PC-3 (cell line): ENCODE measurements around the gene PRUNE2. TPM values are rescaled to one million over a fixed set of nuclear protein-coding genes. Genes with fewer than 3 reads are reported as not detected.

Source experiments
- ATAC-seq: fragments of 200-7000 bp; cut with Tn5 transposase; 2 replicates; pipeline ENCODE4 v1.9.1; 2020; ENCODE audit warnings: mild to moderate bottlenecking, moderate library complexity
- BruUV-seq: library from RNA; stranded (reverse); fragments of 400-500 nt; replicated peaks from 2 replicates; lab custom pipeline; 2021; lab: Mats Ljungman, UMichigan
- CTCF ChIA-PET: fragments of 300-600 bp; sonication (Branson Sonifier 250); formaldehyde crosslinking; loops from one replicate; lab custom pipeline; 2022; ENCODE audit warnings: antibody characterized with exemption; lab: Charles Lee
- POLR2A ChIA-PET: fragments of 300-600 bp; sonication (Branson Sonifier 250); formaldehyde crosslinking; loops from one replicate; lab custom pipeline; 2022; ENCODE audit warnings: antibody characterized with exemption; ENCODE audit not compliant: unreplicated experiment; lab: Charles Lee
- DNase-seq: peaks from one replicate; pipeline ENCODE4 v3.0.0-alpha.2; 2015
- H2AFZ ChIP-seq: fragments of 300-600 bp; sonication (generic); 2 replicates; pipeline ENCODE4 v1.6.0; 2016; ENCODE audit warnings: antibody characterized with exemption, low read length
- H3F3A ChIP-seq: fragments of 300-600 bp; sonication (generic); one replicate; pipeline ENCODE4 v1.6.0; 2017; ENCODE audit warnings: antibody characterized with exemption, low read length, control low read depth, mild to moderate bottlenecking; ENCODE audit not compliant: unreplicated experiment
- H3K27ac ChIP-seq: fragments of 300-600 bp; sonication (generic); 2 replicates; pipeline ENCODE4 v1.5.1; 2016; ENCODE audit warnings: mild to moderate bottlenecking, low read length
- H3K27me3 ChIP-seq: fragments of 300-600 bp; sonication (generic); 2 replicates; pipeline ENCODE4 v1.6.1; 2016; ENCODE audit warnings: low read length, mixed read lengths
- H3K36me3 ChIP-seq: fragments of 300-600 bp; sonication (generic); 2 replicates; pipeline ENCODE4 v1.6.1; 2016; ENCODE audit warnings: low read depth, mixed run types, low read length, mixed read lengths
- H3K4me1 ChIP-seq: fragments of 300-600 bp; sonication (generic); 2 replicates; pipeline ENCODE4 v1.5.1; 2016; ENCODE audit warnings: low read length; ENCODE audit not compliant: insufficient read depth
- H3K4me2 ChIP-seq: fragments of 300-600 bp; sonication (generic); 2 replicates; pipeline ENCODE4 v1.6.0; 2016; ENCODE audit warnings: low read length
- H3K4me3 ChIP-seq: fragments of 300-600 bp; sonication (generic); 2 replicates; pipeline ENCODE4 v1.5.1; 2016; ENCODE audit warnings: mild to moderate bottlenecking, low read length, mixed read lengths
- H3K79me2 ChIP-seq: fragments of 300-600 bp; sonication (generic); 2 replicates; pipeline ENCODE4 v1.6.1; 2017; ENCODE audit warnings: low read length, mixed read lengths
- H3K9ac ChIP-seq: fragments of 300-600 bp; sonication (generic); 2 replicates; pipeline ENCODE4 v1.6.0; 2016; ENCODE audit warnings: mild to moderate bottlenecking, low read length
- H3K9me2 ChIP-seq: fragments of 300-600 bp; sonication (generic); replicated peaks from 2 replicates; pipeline ENCODE4 v1.6.1; 2016; ENCODE audit warnings: mixed run types, low read length, mixed read lengths
- H3K9me3 ChIP-seq: fragments of 300-600 bp; sonication (generic); 2 replicates; pipeline ENCODE4 v1.6.1; 2016; ENCODE audit warnings: low read length, mixed read lengths
- H4K20me1 ChIP-seq: fragments of 300-600 bp; sonication (generic); 2 replicates; pipeline ENCODE4 v1.6.1; 2016; ENCODE audit warnings: low read length, mixed read lengths
- EZH2 ChIP-seq: fragments of 300-600 bp; sonication (generic); IDR thresholded peaks from one replicate; pipeline ENCODE4 v1.6.1; 2017; ENCODE audit warnings: antibody characterized with exemption, mild to moderate bottlenecking, low read length; ENCODE audit not compliant: unreplicated experiment
- EZH2phosphoT487 ChIP-seq: fragments of 300-600 bp; sonication (generic); IDR thresholded peaks from 2 replicates; pipeline ENCODE4 v1.6.1; 2018; ENCODE audit warnings: mild to moderate bottlenecking, antibody characterized with exemption, low read length, borderline replicate concordance
- intact Hi-C: fragments of 100-400 bp; cut with micrococcal nuclease; formaldehyde crosslinking; loops from 2 replicates; pipeline ENCODE4 v1.9.0; 2023
- total RNA-seq: library from RNA; depleted of rRNA; stranded (reverse); fragments of >200 nt; gene quantifications from 2 replicates; pipeline ENCODE4 v1.2.3, GENCODE V29; 2014
- TF ChIP-seq, protein P1 (sequence below): fragments of 300-600 bp; sonication (generic); conservative IDR thresholded peaks from 2 replicates; pipeline ENCODE4 v1.5.1; 2017; ENCODE audit warnings: antibody characterized with exemption, low read depth, mild to moderate bottlenecking, low read length

Gene PRUNE2
- total RNA-seq, 1 experiment from 2014 or later = not detected

- no peaks in the 10 kb centered on the region for H3K9me3 ChIP-seq
- H3F3A ChIP-seq = no peaks in the 10 kb centered on the region
- no TSS peak for BruUV-seq
- H3K4me2 ChIP-seq = no peak overlapping the region
- intact Hi-C loops = no loop called here
- POLR2A ChIA-PET = no interaction called here
- CTCF ChIA-PET = no interaction called here
- no peak overlapping the region for H3K27ac ChIP-seq
- no peak overlapping the region for H3K4me3 ChIP-seq
- no peaks in the 10 kb centered on the region for H3K4me1 ChIP-seq
- H3K9ac ChIP-seq = no peak overlapping the region
- H3K9me2 ChIP-seq = no peaks in the 10 kb centered on the region
- no peaks in the 10 kb centered on the region; the same call in 1 of the 2 replicates for H3K27me3 ChIP-seq
- no peak overlapping the region for H2AFZ ChIP-seq
- no peaks in the 10 kb centered on the region; the same call in 1 of the 2 replicates for H3K36me3 ChIP-seq
- H3K79me2 ChIP-seq = no peaks in the 10 kb centered on the region
- H4K20me1 ChIP-seq = no peaks in the 10 kb centered on the region
- DNase-seq (no peak), ATAC-seq (no peak)
- TF ChIP-seq EZH2 (no peak), EZH2phosphoT487 (no peak)
- TF ChIP-seq, protein P1, sequence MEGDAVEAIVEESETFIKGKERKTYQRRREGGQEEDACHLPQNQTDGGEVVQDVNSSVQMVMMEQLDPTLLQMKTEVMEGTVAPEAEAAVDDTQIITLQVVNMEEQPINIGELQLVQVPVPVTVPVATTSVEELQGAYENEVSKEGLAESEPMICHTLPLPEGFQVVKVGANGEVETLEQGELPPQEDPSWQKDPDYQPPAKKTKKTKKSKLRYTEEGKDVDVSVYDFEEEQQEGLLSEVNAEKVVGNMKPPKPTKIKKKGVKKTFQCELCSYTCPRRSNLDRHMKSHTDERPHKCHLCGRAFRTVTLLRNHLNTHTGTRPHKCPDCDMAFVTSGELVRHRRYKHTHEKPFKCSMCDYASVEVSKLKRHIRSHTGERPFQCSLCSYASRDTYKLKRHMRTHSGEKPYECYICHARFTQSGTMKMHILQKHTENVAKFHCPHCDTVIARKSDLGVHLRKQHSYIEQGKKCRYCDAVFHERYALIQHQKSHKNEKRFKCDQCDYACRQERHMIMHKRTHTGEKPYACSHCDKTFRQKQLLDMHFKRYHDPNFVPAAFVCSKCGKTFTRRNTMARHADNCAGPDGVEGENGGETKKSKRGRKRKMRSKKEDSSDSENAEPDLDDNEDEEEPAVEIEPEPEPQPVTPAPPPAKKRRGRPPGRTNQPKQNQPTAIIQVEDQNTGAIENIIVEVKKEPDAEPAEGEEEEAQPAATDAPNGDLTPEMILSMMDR = no peak
Observed at GRCh38 chr9:76655121-76655541, 250.8 kb downstream of the PRUNE2 start.

- no peaks in the 10 kb centered on the region; the same call in 1 of the 2 replicates for H3K36me3 ChIP-seq
- H3K27ac ChIP-seq = no peak overlapping the region
- intact Hi-C loops = no loop called here
- CTCF ChIA-PET = no interaction called here
- ATAC-seq (no peak), DNase-seq (peak; percentile 11)
- H3K9ac ChIP-seq = no peak overlapping the region
- TF ChIP-seq, protein P1 = no peak
- TF ChIP-seq EZH2phosphoT487 (no peak), EZH2 (no peak)
- no peak overlapping the region for H3K4me2 ChIP-seq
- H3K79me2 ChIP-seq = no peaks in the 10 kb centered on the region
- no peak overlapping the region for H2AFZ ChIP-seq
- H3K27me3 ChIP-seq = no peaks in the 10 kb centered on the region; the same call in 1 of the 2 replicates
- no peaks in the 10 kb centered on the region for H3K9me2 ChIP-seq
- no peak overlapping the region for H3K4me3 ChIP-seq
- BruUV-seq = no TSS peak
- H3F3A ChIP-seq = no peaks in the 10 kb centered on the region
- no peaks in the 10 kb centered on the region for H3K4me1 ChIP-seq
- H4K20me1 ChIP-seq = no peaks in the 10 kb centered on the region
- no peaks in the 10 kb centered on the region for H3K9me3 ChIP-seq
- POLR2A ChIA-PET = no interaction called here
Observed at GRCh38 chr9:76654575-76654974, 251.3 kb downstream of the PRUNE2 start.

DNA sequence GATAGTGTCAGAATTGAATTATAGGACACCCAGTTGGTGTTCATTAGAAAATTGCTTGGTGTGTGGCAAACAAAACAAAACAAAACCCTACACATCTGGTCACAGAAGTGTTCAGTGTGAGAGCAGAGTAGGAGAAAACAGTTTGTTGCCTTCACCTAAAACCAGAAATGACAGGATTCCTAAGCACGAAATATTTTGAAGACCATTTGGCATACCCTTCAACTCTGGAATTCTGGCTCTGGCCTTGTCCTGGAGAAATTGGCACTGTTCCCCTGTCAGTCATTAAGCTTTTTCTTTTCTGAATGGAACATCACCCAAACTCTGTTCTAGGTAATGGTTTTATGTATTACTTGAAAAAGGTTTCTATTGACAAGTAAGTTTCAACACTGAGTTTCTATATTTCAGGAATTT, 251.9 kb downstream of the PRUNE2 start:
- no peaks in the 10 kb centered on the region for H3K4me1 ChIP-seq
- ChIA-PET CTCF (no interaction called here), POLR2A (no interaction called here)
- H3K27me3 ChIP-seq = no peaks in the 10 kb centered on the region; the same call in 1 of the 2 replicates
- H3K4me3 ChIP-seq = no peak overlapping the region
- TF ChIP-seq EZH2phosphoT487 = no peak
- TF ChIP-seq, protein P1 = no peak
- no peak for TF ChIP-seq EZH2
- no peaks in the 10 kb centered on the region for H3K9me3 ChIP-seq
- H3F3A ChIP-seq = no peaks in the 10 kb centered on the region
- H3K36me3 ChIP-seq = no peaks in the 10 kb centered on the region; the same call in 1 of the 2 replicates
- ATAC-seq (no peak), DNase-seq (no peak)
- no peak overlapping the region for H3K27ac ChIP-seq
- no peaks in the 10 kb centered on the region for H4K20me1 ChIP-seq
- H3K9ac ChIP-seq = no peak overlapping the region
- H2AFZ ChIP-seq = no peak overlapping the region
- no TSS peak for BruUV-seq
- intact Hi-C loops = no loop called here
- H3K9me2 ChIP-seq = no peaks in the 10 kb centered on the region
- no peak overlapping the region for H3K4me2 ChIP-seq
- no peaks in the 10 kb centered on the region for H3K79me2 ChIP-seq
